Natural killer cell treated with Interleukin-12 subunit alpha and Interleukin-12 subunit beta and Interleukin-15 and Interleukin-18, amount 100 ng/mL, for 72 hours (primary cell): ENCODE results near the gene MAGEB17. TPM values are rescaled to one million over a fixed set of nuclear protein-coding genes. Genes with fewer than 3 reads are reported as not detected.
"Not testable (repeated sequence)": the region's sequence is repeated elsewhere in the genome, so short reads cannot be mapped to it uniquely, and the experiment has no call there.

Source experiments
- ATAC-seq, 2 donors: fragments of 150-1000 bp; cut with Tn5 transposase in 1 of 2; sonication (Bioruptor Pico), chemical (Tn5 transposase) in 1 of 2; 2 replicates each; pipeline ENCODE4 v1.10.0; 2021
- DNase-seq: peaks from one replicate; pipeline ENCODE4 v3.0.0; 2022; ENCODE audit warnings: low spot score
- H3K27ac Mint-ChIP-seq, 2 donors: 1 replicate in 1 of 2; 2 replicates in 1 of 2; pipeline ENCODE4 v1.8.0; 2022; ENCODE audit warnings: mixed read lengths in 2 of 2, mild to moderate bottlenecking in 1 of 2, moderate library complexity in 1 of 2
- H3K27me3 Mint-ChIP-seq, 2 donors: 1 replicate in 1 of 2; 2 replicates in 1 of 2; pipeline ENCODE4 v1.8.0; 2022; ENCODE audit warnings: mixed read lengths in 2 of 2
- H3K36me3 Mint-ChIP-seq: one replicate; pipeline ENCODE4 v1.8.0; 2022; ENCODE audit warnings: mixed read lengths
- H3K4me1 Mint-ChIP-seq, 2 donors: 1 replicate in 1 of 2; 2 replicates in 1 of 2; pipeline ENCODE4 v1.8.0; 2022; ENCODE audit warnings: low read depth in 2 of 2, mixed read lengths in 2 of 2, mild to moderate bottlenecking in 1 of 2
- H3K4me3 Mint-ChIP-seq: one replicate; pipeline ENCODE4 v1.8.0; 2022; ENCODE audit warnings: mixed read lengths
- H3K9me3 Mint-ChIP-seq: 2 replicates; pipeline ENCODE4 v1.8.0; 2022; ENCODE audit warnings: mixed read lengths
- total RNA-seq, 2 donors: library from RNA; stranded (reverse); gene quantifications; one replicate each; pipeline ENCODE4 v1.2.3, GENCODE V29; 2022

The MAGEB17 gene
- total RNA-seq, 2 donors from 2014 or later, result not detected

GRCh38 chrX:16141422-16142245 is 25.6 kb upstream of the MAGEB17 start:
- no peaks in the 10 kb centered on the region for H3K9me3 Mint-ChIP-seq
- no peak for DNase-seq

DNA sequence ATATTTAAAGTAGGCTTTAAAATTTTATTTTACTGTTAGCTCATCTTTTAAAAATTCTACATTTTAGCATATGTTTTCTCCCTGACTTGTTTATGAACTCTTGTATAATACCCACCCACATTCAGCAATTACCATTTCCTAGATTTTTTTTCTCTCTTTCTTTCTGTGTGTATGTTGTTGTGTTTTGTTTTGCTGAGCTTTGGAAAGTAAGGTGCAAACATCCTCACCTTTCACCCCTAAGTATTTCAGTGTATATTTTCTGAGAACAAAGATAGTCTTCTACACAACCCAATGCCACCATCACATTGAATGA is 25.1 kb upstream of the MAGEB17 start:
- DNase-seq, result no peak
- Mint-ChIP-seq H3K27ac (no peak overlapping the region), H3K9me3 (no peaks in the 10 kb centered on the region), H3K4me1 (peaks cover 0 to 3% of the 10 kb centered on the region in 2 donors), H3K36me3 (no peaks in the 10 kb centered on the region), H3K4me3 (no peak overlapping the region), H3K27me3 (peaks cover 25 to 33% of the 10 kb centered on the region in 2 donors)
- ATAC-seq, result no peak

More at GRCh38 chrX:16141422-16142245, 25.6 kb upstream of the MAGEB17 start:
- no peaks in the 10 kb centered on the region for H3K36me3 Mint-ChIP-seq
- no peak for ATAC-seq
- H3K27me3 Mint-ChIP-seq, result peaks cover 25 to 33% of the 10 kb centered on the region in 2 donors
- peaks cover 0 to 3% of the 10 kb centered on the region in 2 donors for H3K4me1 Mint-ChIP-seq
- no peak overlapping the region for H3K27ac Mint-ChIP-seq
- H3K4me3 Mint-ChIP-seq, result no peak overlapping the region

DNA sequence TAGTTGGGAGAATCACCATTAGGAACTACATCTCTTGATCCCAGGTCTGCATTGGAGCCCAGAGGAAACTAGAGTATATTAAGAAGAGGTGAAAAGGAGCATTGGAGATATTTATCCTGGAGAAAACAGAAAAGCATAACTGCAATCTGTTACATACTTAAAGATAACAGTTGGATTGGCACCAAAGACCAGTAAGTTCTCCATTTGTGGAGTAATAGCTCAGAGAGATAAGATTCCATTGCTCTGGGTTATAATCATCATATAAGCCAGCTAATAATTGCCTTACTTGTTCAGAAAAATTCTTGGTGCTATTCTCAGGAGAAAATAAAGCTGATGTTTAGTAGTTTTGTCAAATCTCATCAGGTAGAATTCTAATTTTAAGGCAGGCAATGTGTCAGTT is 23.3 kb upstream of the MAGEB17 start:
- Mint-ChIP-seq H3K27ac (no peak overlapping the region), H3K9me3 (no peaks in the 10 kb centered on the region), H3K27me3 (peaks cover 19 to 33% of the 10 kb centered on the region in 2 donors), H3K4me1 (peaks cover 0 to 3% of the 10 kb centered on the region in 2 donors), H3K4me3 (no peak overlapping the region), H3K36me3 (no peaks in the 10 kb centered on the region)
- no peak for DNase-seq
- no peak for ATAC-seq

GRCh38 chrX:16144420-16144819 is 22.9 kb upstream of the MAGEB17 start:
- Mint-ChIP-seq H3K27ac (no peak overlapping the region), H3K36me3 (no peaks in the 10 kb centered on the region), H3K27me3 (peaks cover 21 to 33% of the 10 kb centered on the region in 2 donors), H3K9me3 (no peaks in the 10 kb centered on the region), H3K4me1 (peaks cover 0 to 3% of the 10 kb centered on the region in 2 donors), H3K4me3 (no peak overlapping the region)
- DNase-seq, result no peak
- ATAC-seq, result no peak

GRCh38 chrX:16145093-16145492 is 22.2 kb upstream of the MAGEB17 start:
- peaks cover 21 to 33% of the 10 kb centered on the region in 2 donors for H3K27me3 Mint-ChIP-seq
- not testable (repeated sequence) for H3K36me3 Mint-ChIP-seq, H3K27ac Mint-ChIP-seq, H3K9me3 Mint-ChIP-seq, DNase-seq, H3K4me3 Mint-ChIP-seq, ATAC-seq, H3K4me1 Mint-ChIP-seq

GRCh38 chrX:16145656-16146055 is 21.6 kb upstream of the MAGEB17 start:
- DNase-seq, result no peak
- H3K36me3 Mint-ChIP-seq, result no peaks in the 10 kb centered on the region
- H3K27ac Mint-ChIP-seq, result no peak overlapping the region
- peaks cover 21 to 33% of the 10 kb centered on the region in 2 donors for H3K27me3 Mint-ChIP-seq
- peaks cover 0 to 2% of the 10 kb centered on the region in 2 donors for H3K4me1 Mint-ChIP-seq
- H3K9me3 Mint-ChIP-seq, result no peaks in the 10 kb centered on the region
- no peak for ATAC-seq
- H3K4me3 Mint-ChIP-seq, result no peak overlapping the region

GRCh38 chrX:16148896-16149295 is 18.4 kb upstream of the MAGEB17 start:
- no peak for DNase-seq
- Mint-ChIP-seq H3K4me3 (no peak overlapping the region), H3K9me3 (no peaks in the 10 kb centered on the region), H3K27me3 (peaks cover 14 to 17% of the 10 kb centered on the region in 2 donors), H3K4me1 (no peaks in the 10 kb centered on the region), H3K36me3 (no peaks in the 10 kb centered on the region), H3K27ac (no peak overlapping the region)
- ATAC-seq, result peak in 1 of 2 donors; percentile 24

DNA sequence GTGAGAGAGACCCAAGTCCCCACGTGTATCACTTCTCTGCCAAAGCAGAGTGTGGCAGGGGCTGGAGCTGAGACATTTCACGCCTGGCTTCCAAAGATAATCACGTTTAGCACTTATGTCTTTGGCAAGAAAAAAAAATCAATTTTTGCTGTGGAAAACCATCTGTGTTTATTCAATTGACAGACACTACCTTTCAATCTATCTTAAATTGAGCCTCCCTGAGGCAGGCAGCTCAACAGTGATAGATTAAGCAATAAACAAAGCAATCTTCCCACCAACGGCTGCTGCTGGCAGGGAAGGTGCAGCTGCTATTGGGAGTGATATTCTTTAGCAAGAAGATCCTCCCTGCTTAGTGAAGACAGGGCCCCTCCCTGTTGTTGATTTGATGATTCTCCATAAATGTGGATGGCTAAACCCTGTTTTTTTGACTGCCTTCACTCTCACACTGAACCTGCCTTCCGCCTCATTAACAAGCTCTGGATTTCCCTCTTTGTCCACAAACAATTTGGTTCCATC is 11.6 kb upstream of the MAGEB17 start:
- H3K4me1 Mint-ChIP-seq, result no peaks in the 10 kb centered on the region
- ATAC-seq, result no peak
- H3K9me3 Mint-ChIP-seq, result no peaks in the 10 kb centered on the region
- H3K27me3 Mint-ChIP-seq, result peaks cover 7 to 14% of the 10 kb centered on the region in 2 donors
- no peak overlapping the region for H3K27ac Mint-ChIP-seq
- H3K36me3 Mint-ChIP-seq, result no peaks in the 10 kb centered on the region
- DNase-seq, result no peak
- H3K4me3 Mint-ChIP-seq, result no peak overlapping the region

GRCh38 chrX:16156692-16157331 is 10.5 kb upstream of the MAGEB17 start:
- Mint-ChIP-seq H3K4me1 (no peaks in the 10 kb centered on the region), H3K36me3 (no peaks in the 10 kb centered on the region), H3K27ac (no peak overlapping the region), H3K27me3 (peaks cover 7 to 11% of the 10 kb centered on the region in 2 donors), H3K9me3 (no peaks in the 10 kb centered on the region), H3K4me3 (no peak overlapping the region)
- DNase-seq (no peak), ATAC-seq (no peak)

- H3K9me3 Mint-ChIP-seq, result no peaks in the 10 kb centered on the region
- no peak overlapping the region for H3K4me3 Mint-ChIP-seq
- peaks cover 0 to 19% of the 10 kb centered on the region in 2 donors for H3K27me3 Mint-ChIP-seq
- no peaks in the 10 kb centered on the region for H3K36me3 Mint-ChIP-seq
- no peak overlapping the region for H3K27ac Mint-ChIP-seq
- ATAC-seq (no peak), DNase-seq (no peak)
- H3K4me1 Mint-ChIP-seq, result no peaks in the 10 kb centered on the region
These were observed 6.6 kb upstream of the MAGEB17 start for GRCh38 chrX:16160729-16161128.

DNA sequence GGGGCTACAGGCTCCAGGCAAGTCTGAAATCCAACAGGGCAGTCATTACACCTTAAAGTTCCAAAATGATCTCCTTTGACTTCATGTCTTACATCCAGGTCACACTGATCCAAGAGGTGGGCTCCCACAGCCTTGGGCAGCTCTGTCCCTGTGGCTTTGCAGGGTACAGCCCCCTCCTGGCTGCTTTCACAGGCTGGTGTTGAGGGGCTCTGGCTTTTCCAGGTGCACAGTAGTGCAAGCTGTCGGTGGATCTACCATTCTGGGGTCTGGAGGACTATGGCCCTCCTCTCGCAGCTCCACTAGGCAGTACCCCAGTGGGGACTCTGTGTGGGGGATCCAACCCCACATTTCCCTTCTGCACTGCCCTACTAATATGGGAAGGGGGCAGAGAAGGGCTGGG is 6.1 kb upstream of the MAGEB17 start:
- not testable (repeated sequence) for H3K9me3 Mint-ChIP-seq, H3K4me3 Mint-ChIP-seq, H3K36me3 Mint-ChIP-seq, H3K27ac Mint-ChIP-seq, H3K4me1 Mint-ChIP-seq, DNase-seq, ATAC-seq
- peaks cover 0 to 16% of the 10 kb centered on the region in 2 donors for H3K27me3 Mint-ChIP-seq

- Mint-ChIP-seq H3K4me3 (no peak overlapping the region), H3K36me3 (no peaks in the 10 kb centered on the region), H3K27me3 (peaks cover 0 to 18% of the 10 kb centered on the region in 2 donors), H3K4me1 (no peaks in the 10 kb centered on the region), H3K9me3 (no peaks in the 10 kb centered on the region), H3K27ac (no peak overlapping the region)
- no peak for ATAC-seq
- no peak for DNase-seq
These were observed 4.9 kb upstream of the MAGEB17 start for GRCh38 chrX:16162391-16162790.

GRCh38 chrX:16164748-16165147 is 2.5 kb upstream of the MAGEB17 start:
- ATAC-seq, result no peak
- Mint-ChIP-seq H3K4me3 (no peak overlapping the region), H3K4me1 (no peaks in the 10 kb centered on the region), H3K9me3 (no peaks in the 10 kb centered on the region), H3K27me3 (peaks cover 0 to 16% of the 10 kb centered on the region in 2 donors), H3K36me3 (no peaks in the 10 kb centered on the region), H3K27ac (no peak overlapping the region)
- no peak for DNase-seq

DNA sequence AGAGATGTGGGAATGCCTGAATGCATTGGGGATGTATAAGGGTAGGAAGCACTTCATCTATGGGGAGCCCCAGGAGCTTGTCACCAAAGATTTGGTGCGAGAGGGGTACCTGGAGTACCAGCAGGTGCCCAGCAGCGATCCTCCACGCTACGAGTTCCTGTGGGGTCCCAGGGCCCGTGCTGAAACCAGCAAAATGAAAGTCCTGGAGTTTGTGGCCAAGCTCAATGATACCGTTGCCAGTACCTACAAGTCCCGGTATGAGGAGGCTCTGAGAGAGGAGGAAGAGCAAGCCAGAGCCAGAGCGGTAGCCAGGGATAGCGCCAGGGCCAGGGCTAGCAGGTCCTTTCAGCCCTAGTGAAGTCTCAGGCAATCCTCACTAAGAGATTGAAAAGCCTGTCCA is 3.8 kb downstream of the MAGEB17 start:
- Mint-ChIP-seq H3K4me1 (no peaks in the 10 kb centered on the region), H3K27ac (no peak overlapping the region), H3K9me3 (no peaks in the 10 kb centered on the region), H3K27me3 (peaks cover 0 to 15% of the 10 kb centered on the region in 2 donors), H3K4me3 (no peak overlapping the region), H3K36me3 (no peaks in the 10 kb centered on the region)
- ATAC-seq, result no peak
- DNase-seq, result no peak
